Glutamatergic neuron (in vitro differentiated cells): Measurements from ENCODE around the gene SESN3. TPM values are rescaled to one million over a fixed set of nuclear protein-coding genes. Genes with fewer than 3 reads are reported as not detected.
A peak's percentile ranks its signal among the peaks of the same experiment; 100 is the strongest.

Experiments
- DNase-seq: peaks from one replicate; pipeline ENCODE4 v3.0.0; 2022
- H3K27ac Mint-ChIP-seq: one replicate; pipeline ENCODE4 v1.8.0; 2020; ENCODE audit warnings: mild to moderate bottlenecking, mixed read lengths, inconsistent platforms; ENCODE audit not compliant: unreplicated experiment
- H3K27me3 Mint-ChIP-seq: one replicate; pipeline ENCODE4 v1.8.0; 2020; ENCODE audit warnings: mild to moderate bottlenecking, moderate library complexity, mixed read lengths, inconsistent platforms; ENCODE audit not compliant: unreplicated experiment
- H3K36me3 Mint-ChIP-seq: one replicate; pipeline ENCODE4 v1.8.0; 2020; ENCODE audit warnings: mild to moderate bottlenecking, mixed read lengths, inconsistent platforms; ENCODE audit not compliant: unreplicated experiment
- H3K4me1 Mint-ChIP-seq: one replicate; pipeline ENCODE4 v1.8.0; 2020; ENCODE audit warnings: mild to moderate bottlenecking, low read depth, mixed read lengths, inconsistent platforms; ENCODE audit not compliant: unreplicated experiment
- H3K4me3 Mint-ChIP-seq: one replicate; pipeline ENCODE4 v1.8.0; 2020; ENCODE audit warnings: mild to moderate bottlenecking, mixed read lengths, inconsistent platforms; ENCODE audit not compliant: unreplicated experiment
- H3K9me3 Mint-ChIP-seq: one replicate; pipeline ENCODE4 v1.8.0; 2020; ENCODE audit warnings: mild to moderate bottlenecking, moderate library complexity, mixed read lengths, inconsistent platforms; ENCODE audit not compliant: unreplicated experiment
- total RNA-seq: library from RNA; stranded (reverse); fragmentation: NEBNext Ultra II Directional; extraction: Animal tissue kit (Norgen Biotek cat#: 25700); gene quantifications from one replicate; pipeline ENCODE4 v1.2.1, GENCODE V29; 2021; ENCODE audit not compliant: unreplicated experiment
- TF ChIP-seq, protein P1 (sequence below): fragments of 200-600 bp; sonication (generic); IDR thresholded peaks from one replicate; pipeline ENCODE4 v1.5.0; 2021; ENCODE audit not compliant: partially characterized antibody, unreplicated experiment

SESN3 gene
- total RNA-seq, 1 donor from 2014 or later = 213 TPM

DNA sequence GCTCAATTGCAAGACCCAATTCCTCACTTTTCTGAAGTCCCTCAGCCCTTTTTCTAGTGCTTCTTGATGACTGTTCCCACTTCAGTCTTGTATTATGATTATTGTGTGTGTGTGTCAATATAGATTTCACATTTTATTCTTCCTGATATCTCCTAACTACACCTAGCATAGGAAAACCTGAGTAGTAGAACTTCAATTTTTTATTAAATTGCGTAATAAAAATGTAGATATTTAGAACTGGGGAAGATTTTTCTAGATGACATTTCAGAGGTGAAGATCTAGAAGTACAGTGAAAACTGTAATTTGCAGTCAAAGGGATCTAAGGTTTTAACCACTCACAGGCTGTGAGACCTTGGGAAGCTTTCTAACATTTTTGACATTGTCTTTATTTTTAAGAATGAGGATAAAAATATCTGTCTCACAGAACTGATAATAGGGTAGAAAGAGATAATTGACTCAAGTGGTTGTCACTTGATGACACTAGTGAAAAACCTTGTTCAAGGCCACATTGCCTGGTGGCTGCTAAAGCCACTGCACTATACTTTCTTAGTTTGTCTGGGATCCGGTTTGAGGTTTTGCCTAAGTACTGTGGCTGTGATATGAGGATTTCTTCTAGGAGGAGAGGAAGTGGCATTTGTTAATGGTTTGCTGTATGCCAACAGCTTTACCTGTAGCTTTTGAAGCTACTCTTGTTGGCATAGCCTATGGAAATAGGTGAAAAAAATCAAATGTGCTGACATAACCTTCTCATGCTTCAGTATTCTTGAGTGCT, 32.2 kb upstream of the SESN3 start:
- no peak overlapping the region for H3K4me3 Mint-ChIP-seq
- TF ChIP-seq, protein P1, sequence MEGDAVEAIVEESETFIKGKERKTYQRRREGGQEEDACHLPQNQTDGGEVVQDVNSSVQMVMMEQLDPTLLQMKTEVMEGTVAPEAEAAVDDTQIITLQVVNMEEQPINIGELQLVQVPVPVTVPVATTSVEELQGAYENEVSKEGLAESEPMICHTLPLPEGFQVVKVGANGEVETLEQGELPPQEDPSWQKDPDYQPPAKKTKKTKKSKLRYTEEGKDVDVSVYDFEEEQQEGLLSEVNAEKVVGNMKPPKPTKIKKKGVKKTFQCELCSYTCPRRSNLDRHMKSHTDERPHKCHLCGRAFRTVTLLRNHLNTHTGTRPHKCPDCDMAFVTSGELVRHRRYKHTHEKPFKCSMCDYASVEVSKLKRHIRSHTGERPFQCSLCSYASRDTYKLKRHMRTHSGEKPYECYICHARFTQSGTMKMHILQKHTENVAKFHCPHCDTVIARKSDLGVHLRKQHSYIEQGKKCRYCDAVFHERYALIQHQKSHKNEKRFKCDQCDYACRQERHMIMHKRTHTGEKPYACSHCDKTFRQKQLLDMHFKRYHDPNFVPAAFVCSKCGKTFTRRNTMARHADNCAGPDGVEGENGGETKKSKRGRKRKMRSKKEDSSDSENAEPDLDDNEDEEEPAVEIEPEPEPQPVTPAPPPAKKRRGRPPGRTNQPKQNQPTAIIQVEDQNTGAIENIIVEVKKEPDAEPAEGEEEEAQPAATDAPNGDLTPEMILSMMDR = no peak
- DNase-seq = no peak
- H3K9me3 Mint-ChIP-seq = no peaks in the 10 kb centered on the region
- no peaks in the 10 kb centered on the region for H3K27me3 Mint-ChIP-seq
- no peak overlapping the region for H3K27ac Mint-ChIP-seq
- H3K36me3 Mint-ChIP-seq = no peaks in the 10 kb centered on the region
- H3K4me1 Mint-ChIP-seq = peaks cover 15% of the 10 kb centered on the region

DNA sequence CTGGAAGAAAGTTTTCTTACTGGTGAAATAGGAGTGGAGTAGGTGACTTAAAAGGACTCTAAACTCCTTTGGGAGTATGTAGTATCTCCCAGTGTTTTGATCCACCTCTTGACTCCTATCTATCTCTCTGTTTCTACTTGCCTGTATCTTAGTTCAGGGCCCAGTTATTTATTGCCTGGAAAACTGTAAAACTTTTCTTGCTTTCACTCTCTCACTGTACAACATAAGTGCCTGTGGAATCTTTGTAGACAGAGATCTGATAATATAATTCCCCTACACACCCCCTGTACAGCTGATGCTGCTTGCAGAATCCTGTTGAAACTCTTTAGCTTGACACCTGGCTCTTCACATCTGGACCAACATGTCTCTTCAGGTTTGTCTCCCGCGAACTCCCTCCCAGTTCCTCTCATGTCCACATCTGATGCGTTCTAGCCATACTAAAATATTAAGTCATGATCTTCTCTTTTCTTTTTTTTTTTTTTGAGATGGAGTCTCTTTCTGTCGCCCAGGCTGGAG, 26.5 kb upstream of the SESN3 start:
- Mint-ChIP-seq H3K36me3 (no peaks in the 10 kb centered on the region), H3K4me3 (no peak overlapping the region), H3K27ac (no peak overlapping the region), H3K9me3 (peaks cover 3% of the 10 kb centered on the region), H3K4me1 (peaks cover 49% of the 10 kb centered on the region), H3K27me3 (peaks cover 7% of the 10 kb centered on the region)
- TF ChIP-seq, protein P1 = no peak
- DNase-seq = no peak

DNA sequence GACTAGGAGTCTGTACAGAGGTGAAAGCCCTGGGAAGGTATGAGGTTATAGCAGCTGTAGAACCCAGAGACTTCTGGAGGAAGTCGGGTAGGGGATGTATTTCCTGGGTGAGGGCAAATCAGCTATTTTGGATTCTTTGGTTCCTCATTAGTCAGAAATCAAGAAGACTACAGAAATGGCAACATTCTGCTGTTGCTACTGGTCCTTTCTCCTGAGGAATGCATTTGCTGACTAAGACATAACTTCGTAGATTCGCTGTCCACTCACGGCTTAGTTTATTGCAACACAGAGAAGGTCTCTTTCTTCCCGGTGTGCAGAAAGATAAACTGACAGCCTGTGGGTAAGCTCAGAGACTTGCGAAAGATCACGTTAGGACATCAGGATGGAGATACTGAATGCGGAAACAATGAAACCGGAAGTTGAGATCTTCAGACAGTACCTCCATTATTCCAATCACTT, 25.3 kb upstream of the SESN3 start:
- H3K4me1 Mint-ChIP-seq = peaks cover 48% of the 10 kb centered on the region
- TF ChIP-seq, protein P1 = no peak
- H3K27me3 Mint-ChIP-seq = peaks cover 7% of the 10 kb centered on the region
- H3K4me3 Mint-ChIP-seq = no peak overlapping the region
- no peak for DNase-seq
- peaks cover 3% of the 10 kb centered on the region for H3K36me3 Mint-ChIP-seq
- H3K27ac Mint-ChIP-seq = peak overlapping the region; percentile 8
- peaks cover 3% of the 10 kb centered on the region for H3K9me3 Mint-ChIP-seq

DNA sequence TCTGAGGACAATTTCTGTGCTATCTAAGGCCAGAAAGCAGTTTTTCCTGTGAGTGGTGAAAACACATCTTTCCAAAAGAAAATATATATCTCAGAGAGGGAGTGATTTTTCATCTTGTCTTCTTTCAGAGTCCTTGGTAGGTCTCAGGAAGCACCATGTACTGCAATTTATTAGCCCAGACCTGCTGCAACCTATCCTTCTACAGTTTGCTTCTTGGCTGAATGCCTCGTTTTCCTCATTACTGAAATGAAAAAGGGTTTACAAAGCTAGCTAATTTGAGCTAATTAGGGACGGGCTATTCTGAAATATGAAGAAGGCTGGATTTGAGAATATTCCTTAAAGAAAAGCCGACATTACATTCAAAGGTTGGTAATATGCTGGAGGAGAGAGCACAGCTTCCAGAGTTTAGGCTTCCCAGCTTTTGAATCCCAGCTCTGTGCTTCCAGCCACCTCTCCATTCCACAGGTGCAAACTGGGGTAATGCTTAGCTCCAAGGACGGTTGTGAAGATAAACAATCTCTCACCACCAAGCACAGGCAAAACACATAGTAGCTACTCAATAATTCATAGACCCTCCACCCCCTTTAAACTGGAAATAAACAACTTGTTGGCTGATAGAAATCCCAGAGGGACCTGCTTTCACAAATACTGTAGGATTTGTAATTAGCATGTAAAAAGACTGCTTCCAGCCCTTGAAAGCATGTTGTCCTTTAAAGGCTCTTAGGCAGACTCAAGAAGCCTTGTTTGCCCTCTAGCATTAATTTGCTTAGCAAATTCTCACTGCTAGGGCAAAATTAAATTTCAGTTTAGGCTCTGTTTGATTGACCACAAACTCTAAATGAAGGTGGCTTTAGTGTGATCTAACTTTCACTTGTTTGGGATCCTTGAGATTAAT, 24.5 kb upstream of the SESN3 start:
- TF ChIP-seq, protein P1 = no peak
- Mint-ChIP-seq H3K4me3 (peak overlapping the region; percentile 5), H3K36me3 (peaks cover 3% of the 10 kb centered on the region), H3K4me1 (peaks cover 48% of the 10 kb centered on the region), H3K27me3 (peaks cover 7% of the 10 kb centered on the region), H3K9me3 (peaks cover 3% of the 10 kb centered on the region), H3K27ac (peak overlapping the region; percentile 84)
- DNase-seq = no peak
